GM12878 (cell line): Measurements from ENCODE around the gene MAGI2. TPM values are rescaled to one million over a fixed set of nuclear protein-coding genes. Genes with fewer than 3 reads are reported as not detected.

Source experiments
- ATAC-seq: fragments of 200-7000 bp; cut with Tn5 transposase; 3 replicates; pipeline ENCODE4 v1.9.1; 2020; ENCODE audit warnings: mild to moderate bottlenecking, moderate library complexity
- BruUV-seq: library from RNA; stranded (reverse); fragments of 400-500 nt; replicated peaks from 2 replicates; lab custom pipeline; 2021; lab: Mats Ljungman, UMichigan
- CTCF ChIA-PET: fragments of 300-600 bp; sonication (Branson Sonifier 250); formaldehyde crosslinking; extraction: SDS; loops from one replicate; lab custom pipeline; 2021; ENCODE audit warnings: inconsistent platforms; lab: Yijun Ruan, JAX
- POLR2A ChIA-PET: fragments of 350-600 bp; formaldehyde crosslinking; extraction: SDS; loops from one replicate; lab custom pipeline; 2021; ENCODE audit warnings: inconsistent platforms; lab: Charles Lee
- RAD21 ChIA-PET: fragments of 300-600 bp; sonication (Branson Sonifier 250); formaldehyde crosslinking; loops from one replicate; lab custom pipeline; 2023; ENCODE audit warnings: antibody characterized with exemption; ENCODE audit not compliant: unreplicated experiment; lab: Charles Lee
- SMC1A ChIA-PET: fragments of 300-600 bp; sonication (Branson Sonifier 250); formaldehyde crosslinking; loops from one replicate; lab custom pipeline; 2023; ENCODE audit not compliant: unreplicated experiment, uncharacterized antibody; lab: Charles Lee
- DNase-seq: peaks from one replicate; pipeline ENCODE4 v3.0.0-alpha.2; 2011; ENCODE audit warnings: low read depth, low spot score
- FAIRE-seq: peaks from 3 replicates; lab custom pipeline; 2011; peaks lifted over from hg19 to GRCh38; lab: Jason Lieb, UNC
- H2AFZ ChIP-seq: 2 replicates; pipeline ENCODE4 v1.6.0; 2011; ENCODE audit warnings: low read depth, low read length, control low read depth; ENCODE audit not compliant: control insufficient read depth
- H3K27ac ChIP-seq: 2 replicates; pipeline ENCODE4 v1.5.1; 2011; ENCODE audit warnings: control low read depth; ENCODE audit not compliant: control insufficient read depth, insufficient read depth
- H3K27me3 ChIP-seq, 2 experiments: replicated peaks in 1 of 2; 2 replicates each; pipeline versions ENCODE4 v1.6.0 to v1.6.1; 2011; ENCODE audit warnings: low read length in 1 of 2; ENCODE audit not compliant: control insufficient read depth in 2 of 2, insufficient read depth in 2 of 2
- H3K36me3 ChIP-seq, 2 experiments: 2 replicates each; pipeline ENCODE4 v1.5.1; 2011; ENCODE audit warnings: low read length in 1 of 2; ENCODE audit not compliant: control insufficient read depth in 2 of 2, insufficient read depth in 2 of 2
- H3K4me1 ChIP-seq: 2 replicates; pipeline ENCODE4 v1.6.1; 2011; ENCODE audit warnings: mild to moderate bottlenecking, low read length, moderate library complexity, mixed read lengths; ENCODE audit not compliant: control insufficient read depth, insufficient read depth
- H3K4me2 ChIP-seq: 2 replicates; pipeline ENCODE4 v1.6.0; 2011; ENCODE audit warnings: control low read depth; ENCODE audit not compliant: control insufficient read depth, insufficient read depth
- H3K4me3 ChIP-seq: fragments of 200-600 bp; sonication (generic); 2 replicates; pipeline ENCODE4 v1.5.1; 2016
- H3K79me2 ChIP-seq: 2 replicates; pipeline ENCODE4 v1.6.0; 2011; ENCODE audit warnings: low read length; ENCODE audit not compliant: control insufficient read depth, insufficient read depth
- H3K9ac ChIP-seq: 2 replicates; pipeline ENCODE4 v1.8.0; 2011; ENCODE audit warnings: low read length, control low read depth, mixed read lengths; ENCODE audit not compliant: control insufficient read depth, insufficient read depth
- H3K9me3 ChIP-seq: replicated peaks from 3 replicates; pipeline ENCODE4 v1.5.1; 2011; ENCODE audit warnings: mild to moderate bottlenecking, low read length; ENCODE audit not compliant: control insufficient read depth, insufficient read depth
- H4K20me1 ChIP-seq: 2 replicates; pipeline ENCODE4 v1.6.0; 2011; ENCODE audit not compliant: control insufficient read depth, insufficient read depth
- CHD2 ChIP-seq: IDR thresholded peaks from 2 replicates; pipeline ENCODE4 v1.6.1; 2011; ENCODE audit warnings: low read depth, low read length, improper control_type of control experiment, borderline replicate concordance
- EED ChIP-seq: sonication (generic); IDR thresholded peaks from 2 replicates; pipeline ENCODE4 v1.6.1; 2016; ENCODE audit warnings: antibody characterized with exemption, low read depth
- HDGF ChIP-seq: fragments of 450-650 bp; IDR thresholded peaks from 2 replicates; pipeline ENCODE4 v1.6.1; 2016; ENCODE audit warnings: antibody characterized with exemption
- NFYB ChIP-seq: IDR thresholded peaks from 2 replicates; pipeline ENCODE4 v1.6.1; 2011; ENCODE audit warnings: low read depth, mild to moderate bottlenecking, low read length, improper control_type of control experiment, moderate library complexity; ENCODE audit not compliant: insufficient read depth
- RFX5 ChIP-seq: IDR thresholded peaks from 2 replicates; pipeline ENCODE4 v1.6.1; 2011; ENCODE audit warnings: low read depth, low read length, improper control_type of control experiment
- TARDBP ChIP-seq: IDR thresholded peaks from 2 replicates; pipeline ENCODE4 v1.6.1; 2016; ENCODE audit warnings: borderline replicate concordance
- TCF3 ChIP-seq: IDR thresholded peaks from 2 replicates; pipeline ENCODE4 v1.6.1; 2012; ENCODE audit warnings: low read depth, mild to moderate bottlenecking, low read length, borderline replicate concordance; ENCODE audit not compliant: insufficient read depth
- WGBS: methylation state at CpG from one replicate; pipeline ENCODE4 v1.1.6; 2016; ENCODE audit warnings: low lambda C conversion rate; ENCODE audit not compliant: insufficient replicate concordance, insufficient coverage; ENCODE audit errors: missing lambda C conversion rate; 5-methylcytosine and 5-hydroxymethylcytosine counted together
- in situ Hi-C: fragments of 300-500 bp; cut with MboI; formaldehyde crosslinking; loops from 9 replicates; pipeline ENCODE4 v1.14.3; 2018; ENCODE audit warnings: mixed read lengths
- intact Hi-C: fragments of 100-400 bp; cut with micrococcal nuclease; formaldehyde crosslinking; loops from one replicate; pipeline ENCODE4 v1.14.2; 2022; ENCODE audit not compliant: unreplicated experiment
- polyA plus RNA-seq, 11 experiments: library from polyadenylated mRNA; depleted of rRNA in 4 of 11; unstranded in 6 of 11; stranded (reverse) in 5 of 11; fragments of >200 nt; fragmentation: Nextera tagmentation in 4 of 11; fragmentation: Illumina TruSeq in 1 of 11; extraction: Ambion mirVana in 4 of 11; extraction: Trizol in 1 of 11; gene quantifications; 1 replicate in 1 of 11; 2 replicates in 10 of 11; pipeline versions ENCODE4 v1.2.1 to v1.2.3, GENCODE V29; 2011 to 2016; ENCODE audit warnings: inconsistent platforms in 2 of 11, missing spikeins in 2 of 11, low read depth in 1 of 11
- total RNA-seq, 4 experiments: library from RNA; depleted of rRNA in 3 of 4; stranded (reverse); fragments of >200 nt in 3 of 4; fragmentation: Illumina TruSeq in 1 of 4; extraction: Trizol in 1 of 4; gene quantifications; 2 replicates each; pipeline versions ENCODE4 v1.2.1 to v1.2.3, GENCODE V29; 2013 to 2021
- TF ChIP-seq, protein P1 (sequence below): fragments of 450-650 bp; IDR thresholded peaks from 2 replicates; pipeline ENCODE4 v1.6.1; 2017; ENCODE audit warnings: antibody characterized with exemption, mild to moderate bottlenecking, moderate library complexity
- TF ChIP-seq, protein P2 (sequence below): IDR thresholded peaks from 2 replicates; pipeline ENCODE4 v1.6.1; 2011; ENCODE audit warnings: borderline replicate concordance, low read depth, mild to moderate bottlenecking, moderate library complexity, mixed read lengths, low read length; ENCODE audit not compliant: insufficient read depth; ENCODE audit errors: extremely low read length
- TF ChIP-seq, protein P3 (sequence below): fragments of 450-650 bp; IDR thresholded peaks from 2 replicates; pipeline ENCODE4 v1.6.1; 2018; ENCODE audit warnings: borderline replicate concordance, mild to moderate bottlenecking; ENCODE audit not compliant: partially characterized antibody

MAGI2 gene
- total and polyA plus RNA-seq, 10 of the 15 experiments (the other 5 are each of a cell fraction or from before 2014, with no cell fraction given): 0.01 to 0.31 (median 0.05) TPM; not detected in 2

DNA sequence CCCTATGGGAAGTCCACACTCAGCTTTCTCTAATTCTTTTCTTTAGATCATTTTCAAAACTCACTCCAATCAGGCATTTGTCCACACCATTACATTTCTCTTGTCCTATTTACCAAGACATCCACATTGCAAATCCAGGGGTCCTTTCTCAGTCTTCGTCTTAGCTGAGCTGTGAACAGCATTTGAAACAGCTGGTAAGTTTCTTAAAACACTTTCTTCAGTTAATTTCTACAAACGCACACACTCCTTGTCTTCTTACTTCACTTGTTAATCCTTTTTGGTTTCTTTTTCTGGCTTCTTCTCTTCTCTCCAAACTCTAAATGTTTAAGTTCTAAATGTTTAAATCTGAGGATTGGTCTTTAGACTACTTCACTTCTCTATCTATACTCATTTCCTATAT is 885.6 kb downstream of the MAGI2 start:
- no peak overlapping the region for H3K27ac ChIP-seq
- ChIA-PET SMC1A (no interaction called here), CTCF (no interaction called here), POLR2A (no interaction called here), RAD21 (no interaction called here)
- H3K79me2 ChIP-seq: no peaks in the 10 kb centered on the region
- in situ Hi-C loops: no loop called here
- H2AFZ ChIP-seq: no peak overlapping the region
- WGBS: 13% methylated on average over 2 of the region's 2 CpGs
- ATAC-seq (no peak), FAIRE-seq (no peak), DNase-seq (no peak)
- TF ChIP-seq RFX5: no peak
- no peak for TF ChIP-seq TARDBP
- H4K20me1 ChIP-seq: no peaks in the 10 kb centered on the region
- no peaks in the 10 kb centered on the region for H3K4me1 ChIP-seq
- no peak overlapping the region for H3K4me2 ChIP-seq
- H3K9ac ChIP-seq: no peak overlapping the region
- H3K27me3 ChIP-seq: no peaks in the 10 kb centered on the region
- H3K36me3 ChIP-seq: no peaks in the 10 kb centered on the region
- intact Hi-C loops: no loop called here
- H3K9me3 ChIP-seq: no peaks in the 10 kb centered on the region
- no TSS peak for BruUV-seq
- no peak overlapping the region for H3K4me3 ChIP-seq

DNA sequence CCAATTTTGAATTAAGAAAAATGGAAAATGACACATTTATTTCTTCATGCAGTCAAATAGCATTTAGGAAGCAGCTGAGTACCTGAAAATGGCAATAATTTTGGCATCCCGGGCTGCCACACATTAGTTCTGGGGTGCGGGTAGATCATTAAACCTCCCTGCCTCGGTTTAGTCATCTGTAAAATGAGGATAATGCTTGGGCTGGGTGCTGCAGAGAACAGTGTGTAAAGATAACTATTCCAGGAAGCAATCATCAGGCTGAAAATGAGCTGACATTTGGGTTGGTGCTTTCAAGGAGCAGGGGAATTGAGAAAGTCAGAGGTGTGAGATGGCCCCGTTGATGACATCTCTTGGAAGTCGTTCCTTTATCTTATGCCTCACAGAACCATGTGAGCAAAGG is 887.7 kb downstream of the MAGI2 start:
- DNase-seq (no peak), FAIRE-seq (no peak), ATAC-seq (no peak)
- no peak overlapping the region for H3K27ac ChIP-seq
- no peaks in the 10 kb centered on the region for H4K20me1 ChIP-seq
- ChIA-PET RAD21 (no interaction called here), CTCF (interaction anchor here (1.4 kb wide), 1 partner anchor 10 kb away, joined by 3 read pairs; no protein-coding TSS in a partner anchor), POLR2A (no interaction called here), SMC1A (no interaction called here)
- intact Hi-C loops (no loop called here), in situ Hi-C loops (no loop called here)
- no peak overlapping the region for H3K4me2 ChIP-seq
- H3K4me3 ChIP-seq: no peak overlapping the region
- no peaks in the 10 kb centered on the region for H3K4me1 ChIP-seq
- no peaks in the 10 kb centered on the region for H3K27me3 ChIP-seq
- H3K9me3 ChIP-seq: no peaks in the 10 kb centered on the region
- H3K36me3 ChIP-seq: no peaks in the 10 kb centered on the region
- H3K79me2 ChIP-seq: no peaks in the 10 kb centered on the region
- BruUV-seq: no TSS peak
- H2AFZ ChIP-seq: no peak overlapping the region
- no peak overlapping the region for H3K9ac ChIP-seq
- WGBS: 18% methylated on average over 5 of the region's 5 CpGs
- TF ChIP-seq EED (no peak), HDGF (no peak), NFYB (no peak), CHD2 (no peak), TCF3 (no peak)
- TF ChIP-seq, protein P1, sequence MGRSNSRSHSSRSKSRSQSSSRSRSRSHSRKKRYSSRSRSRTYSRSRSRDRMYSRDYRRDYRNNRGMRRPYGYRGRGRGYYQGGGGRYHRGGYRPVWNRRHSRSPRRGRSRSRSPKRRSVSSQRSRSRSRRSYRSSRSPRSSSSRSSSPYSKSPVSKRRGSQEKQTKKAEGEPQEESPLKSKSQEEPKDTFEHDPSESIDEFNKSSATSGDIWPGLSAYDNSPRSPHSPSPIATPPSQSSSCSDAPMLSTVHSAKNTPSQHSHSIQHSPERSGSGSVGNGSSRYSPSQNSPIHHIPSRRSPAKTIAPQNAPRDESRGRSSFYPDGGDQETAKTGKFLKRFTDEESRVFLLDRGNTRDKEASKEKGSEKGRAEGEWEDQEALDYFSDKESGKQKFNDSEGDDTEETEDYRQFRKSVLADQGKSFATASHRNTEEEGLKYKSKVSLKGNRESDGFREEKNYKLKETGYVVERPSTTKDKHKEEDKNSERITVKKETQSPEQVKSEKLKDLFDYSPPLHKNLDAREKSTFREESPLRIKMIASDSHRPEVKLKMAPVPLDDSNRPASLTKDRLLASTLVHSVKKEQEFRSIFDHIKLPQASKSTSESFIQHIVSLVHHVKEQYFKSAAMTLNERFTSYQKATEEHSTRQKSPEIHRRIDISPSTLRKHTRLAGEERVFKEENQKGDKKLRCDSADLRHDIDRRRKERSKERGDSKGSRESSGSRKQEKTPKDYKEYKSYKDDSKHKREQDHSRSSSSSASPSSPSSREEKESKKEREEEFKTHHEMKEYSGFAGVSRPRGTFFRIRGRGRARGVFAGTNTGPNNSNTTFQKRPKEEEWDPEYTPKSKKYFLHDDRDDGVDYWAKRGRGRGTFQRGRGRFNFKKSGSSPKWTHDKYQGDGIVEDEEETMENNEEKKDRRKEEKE: no peak
- TF ChIP-seq, protein P2, sequence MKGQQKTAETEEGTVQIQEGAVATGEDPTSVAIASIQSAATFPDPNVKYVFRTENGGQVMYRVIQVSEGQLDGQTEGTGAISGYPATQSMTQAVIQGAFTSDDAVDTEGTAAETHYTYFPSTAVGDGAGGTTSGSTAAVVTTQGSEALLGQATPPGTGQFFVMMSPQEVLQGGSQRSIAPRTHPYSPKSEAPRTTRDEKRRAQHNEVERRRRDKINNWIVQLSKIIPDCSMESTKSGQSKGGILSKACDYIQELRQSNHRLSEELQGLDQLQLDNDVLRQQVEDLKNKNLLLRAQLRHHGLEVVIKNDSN: no peak
- TF ChIP-seq, protein P3, sequence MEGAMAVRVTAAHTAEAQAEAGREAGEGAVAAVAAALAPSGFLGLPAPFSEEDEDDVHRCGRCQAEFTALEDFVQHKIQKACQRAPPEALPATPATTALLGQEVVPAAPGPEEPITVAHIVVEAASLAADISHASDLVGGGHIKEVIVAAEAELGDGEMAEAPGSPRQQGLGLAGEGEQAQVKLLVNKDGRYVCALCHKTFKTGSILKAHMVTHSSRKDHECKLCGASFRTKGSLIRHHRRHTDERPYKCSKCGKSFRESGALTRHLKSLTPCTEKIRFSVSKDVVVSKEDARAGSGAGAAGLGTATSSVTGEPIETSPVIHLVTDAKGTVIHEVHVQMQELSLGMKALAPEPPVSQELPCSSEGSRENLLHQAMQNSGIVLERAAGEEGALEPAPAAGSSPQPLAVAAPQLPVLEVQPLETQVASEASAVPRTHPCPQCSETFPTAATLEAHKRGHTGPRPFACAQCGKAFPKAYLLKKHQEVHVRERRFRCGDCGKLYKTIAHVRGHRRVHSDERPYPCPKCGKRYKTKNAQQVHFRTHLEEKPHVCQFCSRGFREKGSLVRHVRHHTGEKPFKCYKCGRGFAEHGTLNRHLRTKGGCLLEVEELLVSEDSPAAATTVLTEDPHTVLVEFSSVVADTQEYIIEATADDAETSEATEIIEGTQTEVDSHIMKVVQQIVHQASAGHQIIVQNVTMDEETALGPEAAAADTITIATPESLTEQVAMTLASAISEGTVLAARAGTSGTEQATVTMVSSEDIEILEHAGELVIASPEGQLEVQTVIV: no peak
